ENCODE results near the gene EML5. TPM values are rescaled to one million over a fixed set of nuclear protein-coding genes. Genes with fewer than 3 reads are reported as not detected.

Gene EML5
- total and polyA plus RNA-seq, 2 of the 13 experiments (the other 11 are each of a cell fraction or from before 2014, with no cell fraction given), result 0.11 TPM; not detected in 1

GRCh38 chr14:88613552-88614010 lies 179.2 kb downstream of the EML5 start (continued):
- TF ChIP-seq, protein P1, sequence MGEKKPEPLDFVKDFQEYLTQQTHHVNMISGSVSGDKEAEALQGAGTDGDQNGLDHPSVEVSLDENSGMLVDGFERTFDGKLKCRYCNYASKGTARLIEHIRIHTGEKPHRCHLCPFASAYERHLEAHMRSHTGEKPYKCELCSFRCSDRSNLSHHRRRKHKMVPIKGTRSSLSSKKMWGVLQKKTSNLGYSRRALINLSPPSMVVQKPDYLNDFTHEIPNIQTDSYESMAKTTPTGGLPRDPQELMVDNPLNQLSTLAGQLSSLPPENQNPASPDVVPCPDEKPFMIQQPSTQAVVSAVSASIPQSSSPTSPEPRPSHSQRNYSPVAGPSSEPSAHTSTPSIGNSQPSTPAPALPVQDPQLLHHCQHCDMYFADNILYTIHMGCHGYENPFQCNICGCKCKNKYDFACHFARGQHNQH (CRISPR knock-in tag; IDR thresholded peaks at IDR 0.05), result 0 out of 2 replicates have a peak, but pooled peaks have one; percentile 36
- TF ChIP-seq TEAD3 (CRISPR knock-in tag; optimal IDR thresholded peaks at IDR 0.05; ENCODE audit: borderline replicate concordance), result no peak
- peak; percentile 76 for TF ChIP-seq MIXL1 (CRISPR knock-in tag; IDR thresholded peaks at IDR 0.05)
- no peak for TF ChIP-seq ZNF235 (CRISPR knock-in tag; IDR thresholded peaks at IDR 0.05; ENCODE audit: borderline replicate concordance)
- TF ChIP-seq ZSCAN9 (CRISPR knock-in tag; IDR thresholded peaks at IDR 0.05; ENCODE audit: borderline replicate concordance), result no peak
- 0 out of 2 replicates have a peak, but pooled peaks have one; percentile 40 for TF ChIP-seq EHMT2 (IDR thresholded peaks at IDR 0.05; ENCODE audit: borderline replicate concordance, low read depth, low read length)
- 0 out of 2 replicates have a peak, but pooled peaks have one; percentile 44 for TF ChIP-seq HDAC1 (CRISPR knock-in tag; IDR thresholded peaks at IDR 0.05)
- peak; percentile 94 for TF ChIP-seq TBX2 (CRISPR knock-in tag; IDR thresholded peaks at IDR 0.05; ENCODE audit: borderline replicate concordance)
- no peak for TF ChIP-seq CENPBD1 (CRISPR knock-in tag; IDR thresholded peaks at IDR 0.05; ENCODE audit: borderline replicate concordance, low read depth)
- TF ChIP-seq GFI1 (CRISPR knock-in tag; IDR thresholded peaks at IDR 0.05; ENCODE audit: borderline replicate concordance), result peak; percentile 98
- TF ChIP-seq, protein P2, sequence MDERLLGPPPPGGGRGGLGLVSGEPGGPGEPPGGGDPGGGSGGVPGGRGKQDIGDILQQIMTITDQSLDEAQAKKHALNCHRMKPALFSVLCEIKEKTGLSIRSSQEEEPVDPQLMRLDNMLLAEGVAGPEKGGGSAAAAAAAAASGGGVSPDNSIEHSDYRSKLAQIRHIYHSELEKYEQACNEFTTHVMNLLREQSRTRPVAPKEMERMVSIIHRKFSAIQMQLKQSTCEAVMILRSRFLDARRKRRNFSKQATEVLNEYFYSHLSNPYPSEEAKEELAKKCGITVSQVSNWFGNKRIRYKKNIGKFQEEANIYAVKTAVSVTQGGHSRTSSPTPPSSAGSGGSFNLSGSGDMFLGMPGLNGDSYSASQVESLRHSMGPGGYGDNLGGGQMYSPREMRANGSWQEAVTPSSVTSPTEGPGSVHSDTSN (CRISPR knock-in tag; IDR thresholded peaks at IDR 0.05), result 0 out of 2 replicates have a peak, but pooled peaks have one; percentile 23
- no peak for TF ChIP-seq MAZ (IDR thresholded peaks at IDR 0.05; ENCODE audit: borderline replicate concordance, low read depth, low read length)
- TF ChIP-seq MAZ (CRISPR knock-in tag; IDR thresholded peaks at IDR 0.05; ENCODE audit: low read depth), result no peak
- TF ChIP-seq ZNF597 (CRISPR knock-in tag; IDR thresholded peaks at IDR 0.05), result no peak
- TF ChIP-seq, protein P3, sequence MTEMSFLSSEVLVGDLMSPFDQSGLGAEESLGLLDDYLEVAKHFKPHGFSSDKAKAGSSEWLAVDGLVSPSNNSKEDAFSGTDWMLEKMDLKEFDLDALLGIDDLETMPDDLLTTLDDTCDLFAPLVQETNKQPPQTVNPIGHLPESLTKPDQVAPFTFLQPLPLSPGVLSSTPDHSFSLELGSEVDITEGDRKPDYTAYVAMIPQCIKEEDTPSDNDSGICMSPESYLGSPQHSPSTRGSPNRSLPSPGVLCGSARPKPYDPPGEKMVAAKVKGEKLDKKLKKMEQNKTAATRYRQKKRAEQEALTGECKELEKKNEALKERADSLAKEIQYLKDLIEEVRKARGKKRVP (CRISPR knock-in tag; IDR thresholded peaks at IDR 0.05), result 0 out of 4 replicates have a peak, but pooled peaks of 1 of the 2 experiments have one; percentile 41
- TF ChIP-seq ZNF513 (CRISPR knock-in tag; conservative IDR thresholded peaks at IDR 0.05), result no peak
- no peak for TF ChIP-seq FOXP1 (IDR thresholded peaks at IDR 0.05)
- peak; percentile 74; the same call in 1 of the 2 replicates for TF ChIP-seq FOXP1 (CRISPR knock-in tag; IDR thresholded peaks at IDR 0.05)
- TF ChIP-seq TCF7 (IDR thresholded peaks at IDR 0.05; ENCODE audit: low read depth), result no peak; the same call in 1 of the 2 replicates
- no peak for TF ChIP-seq GZF1 (CRISPR knock-in tag; IDR thresholded peaks at IDR 0.05)
- TF ChIP-seq CREM (IDR thresholded peaks at IDR 0.05), result peak; percentile 38
- TF ChIP-seq CREM (CRISPR knock-in tag; IDR thresholded peaks at IDR 0.05), result no peak
